HepG2 (cell line): ENCODE data around the gene MZF1. TPM values are rescaled to one million over a fixed set of nuclear protein-coding genes. Genes with fewer than 3 reads are reported as not detected.
A peak's percentile ranks its signal among the peaks of the same experiment; 100 is the strongest.

Source experiments
- CEBPG ChIP-seq: IDR thresholded peaks from 2 replicates; pipeline ENCODE4 v1.6.1; 2016
- CEBPZ ChIP-seq: IDR thresholded peaks from 2 replicates; pipeline ENCODE4 v1.6.1; 2012; ENCODE audit warnings: low read length, improper control_type of control experiment
- DNMT1 ChIP-seq: sonication (generic); formaldehyde crosslinking; IDR thresholded peaks from 2 replicates; pipeline ENCODE4 v1.5.1; 2020; ENCODE audit warnings: mild to moderate bottlenecking, missing genetic modification reagents
- FOXP4 ChIP-seq: sonication (generic); formaldehyde crosslinking; IDR thresholded peaks from 2 replicates; pipeline ENCODE4 v1.4.0; 2020; ENCODE audit warnings: missing genetic modification reagents
- GMEB2 ChIP-seq: IDR thresholded peaks from 2 replicates; pipeline ENCODE4 v1.6.1; 2016; ENCODE audit warnings: missing biosample characterization, missing genetic modification reagents, low read depth
- HNRNPLL ChIP-seq: fragments of 200-400 bp; formaldehyde crosslinking; IDR thresholded peaks from 2 replicates; pipeline ENCODE4 v1.6.1; 2017; ENCODE audit warnings: mild to moderate bottlenecking, low read depth, low read length; ENCODE audit not compliant: poor library complexity, severe bottlenecking
- IRF9 ChIP-seq: sonication (generic); formaldehyde crosslinking; IDR thresholded peaks from 2 replicates; pipeline ENCODE4 v1.8.0; 2022; ENCODE audit warnings: missing genetic modification reagents, mild to moderate bottlenecking, borderline replicate concordance
- KDM4B ChIP-seq: sonication (generic); formaldehyde crosslinking; IDR thresholded peaks from 2 replicates; pipeline ENCODE4 v1.4.0; 2020; ENCODE audit warnings: missing genetic modification reagents
- KLF6 ChIP-seq: IDR thresholded peaks from 2 replicates; pipeline ENCODE4 v1.8.0; 2016; ENCODE audit warnings: missing biosample characterization, missing genetic modification reagents
- RBM22 ChIP-seq: fragments of 200-400 bp; formaldehyde crosslinking; optimal IDR thresholded peaks from 2 replicates; pipeline ENCODE3; 2017; ENCODE audit warnings: mild to moderate bottlenecking, low read length, moderate library complexity
- RORA ChIP-seq: sonication (generic); formaldehyde crosslinking; IDR thresholded peaks from 2 replicates; pipeline ENCODE4 v1.5.0; 2020; ENCODE audit warnings: mild to moderate bottlenecking, missing genetic modification reagents, moderate library complexity
- SIN3B ChIP-seq: fragments of 150-350 bp; IDR thresholded peaks from 2 replicates; pipeline ENCODE4 v1.6.1; 2014; ENCODE audit warnings: low read length
- ZBTB1 ChIP-seq: sonication (generic); formaldehyde crosslinking; IDR thresholded peaks from 2 replicates; pipeline ENCODE4 v1.4.0; 2020; ENCODE audit warnings: missing genetic modification reagents, borderline replicate concordance
- ZFAT ChIP-seq: sonication (generic); formaldehyde crosslinking; conservative IDR thresholded peaks from 2 replicates; pipeline ENCODE4 v1.8.1; 2023; ENCODE audit warnings: missing genetic modification reagents, inconsistent platforms
- ZFP36 ChIP-seq: fragments of 150-350 bp; IDR thresholded peaks from 2 replicates; pipeline ENCODE4 v1.6.1; 2018; ENCODE audit warnings: borderline replicate concordance, low read length, low read depth; ENCODE audit not compliant: partially characterized antibody
- ZFX ChIP-seq: sonication (generic); formaldehyde crosslinking; IDR thresholded peaks from 2 replicates; pipeline ENCODE4 v1.4.0; 2020; ENCODE audit warnings: mild to moderate bottlenecking, low read depth, missing genetic modification reagents, moderate library complexity
- ZFYVE20 ChIP-seq: sonication (generic); formaldehyde crosslinking; IDR thresholded peaks from 2 replicates; pipeline ENCODE4 v1.8.0; 2023; ENCODE audit warnings: low read depth, mild to moderate bottlenecking, moderate library complexity, missing genetic modification reagents, borderline replicate concordance
- ZNF556 ChIP-seq: sonication (generic); formaldehyde crosslinking; IDR thresholded peaks from 2 replicates; pipeline ENCODE4 v1.4.0; 2020; ENCODE audit warnings: mild to moderate bottlenecking, missing genetic modification reagents, borderline replicate concordance
- ZSCAN31 ChIP-seq: sonication (generic); formaldehyde crosslinking; IDR thresholded peaks from 2 replicates; pipeline ENCODE4 v1.5.0; 2020; ENCODE audit warnings: low read depth, mild to moderate bottlenecking, missing genetic modification reagents
- polyA plus RNA-seq, 8 experiments: library from polyadenylated mRNA; depleted of rRNA in 3 of 8; stranded (reverse) in 7 of 8; unstranded in 1 of 8; fragments of >200 nt; fragmentation: Illumina TruSeq in 4 of 8; extraction: Trizol in 4 of 8; gene quantifications; 2 replicates each; pipeline versions ENCODE4 v1.2.1 to v1.2.3, GENCODE V29; 2011 to 2016; ENCODE audit warnings: low read depth in 4 of 8, missing spikeins in 1 of 8, mixed read lengths in 1 of 8; ENCODE audit not compliant: insufficient read depth in 1 of 8
- total RNA-seq, 5 experiments: library from RNA; depleted of rRNA; stranded (reverse); fragments of >200 nt; fragmentation: Illumina TruSeq; extraction: Trizol; gene quantifications; 2 replicates each; pipeline ENCODE4 v1.2.3, GENCODE V29; 2016; ENCODE audit warnings: low read depth in 1 of 5
- TF ChIP-seq, protein P1 (sequence below): sonication (generic); formaldehyde crosslinking; IDR thresholded peaks from 2 replicates; pipeline ENCODE4 v1.5.0; 2020; ENCODE audit warnings: missing genetic modification reagents, mild to moderate bottlenecking, borderline replicate concordance

The MZF1 gene
- total and polyA plus RNA-seq, 2 of the 13 experiments (the other 11 are each of a cell fraction or from before 2014, with no cell fraction given): 3.1 to 8.1 TPM

DNA sequence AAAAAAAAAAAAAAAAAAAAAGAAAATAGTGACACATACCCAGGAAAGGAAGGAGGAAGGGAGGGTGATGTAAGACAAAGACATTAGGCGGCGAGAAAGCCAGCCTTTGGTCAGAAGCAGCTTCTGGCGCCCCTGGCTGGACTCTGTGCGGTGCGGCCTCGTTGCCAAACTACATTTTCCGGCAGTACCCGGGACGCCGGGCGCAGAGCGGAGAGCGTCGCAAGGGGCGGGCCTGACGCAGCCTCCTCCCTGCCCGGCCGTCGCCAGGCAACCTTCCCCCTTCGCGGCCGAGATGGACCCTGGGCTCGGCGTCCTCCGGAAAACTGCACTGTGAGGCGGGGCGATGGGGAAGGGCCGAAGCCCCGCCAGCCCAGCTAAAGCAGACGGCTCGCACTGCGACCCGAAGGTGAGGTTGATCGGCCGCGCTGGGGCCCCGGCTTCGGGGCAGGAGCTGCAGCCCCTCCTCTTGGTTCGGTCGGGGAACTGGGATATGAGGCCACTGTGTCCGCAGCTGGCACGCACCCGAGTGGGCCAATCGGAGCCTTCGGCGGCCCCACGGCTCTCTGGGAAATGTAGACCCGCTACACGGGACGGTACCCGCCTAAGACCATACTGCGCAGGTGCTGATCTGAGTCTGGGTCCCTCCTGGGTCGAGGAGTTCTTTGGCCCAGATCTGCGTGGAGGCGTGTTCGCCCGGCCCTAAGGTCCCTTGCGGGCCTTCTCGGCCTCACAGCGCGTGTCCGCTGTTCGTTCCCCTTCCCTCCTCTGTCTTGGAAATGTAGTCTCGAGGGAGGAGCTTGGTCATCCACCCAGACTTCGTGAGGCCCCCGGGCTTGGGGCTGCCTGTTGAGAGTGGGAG lies 2.3 kb upstream of the MZF1 start (continued):
- TF ChIP-seq, protein P1, sequence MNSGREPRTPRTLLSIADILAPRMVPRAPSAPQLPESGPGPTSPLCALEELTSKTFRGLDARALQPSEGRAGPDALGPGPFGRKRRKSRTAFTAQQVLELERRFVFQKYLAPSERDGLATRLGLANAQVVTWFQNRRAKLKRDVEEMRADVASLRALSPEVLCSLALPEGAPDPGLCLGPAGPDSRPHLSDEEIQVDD (CRISPR knock-in tag): peak; percentile 85; the same call in 1 of the 2 replicates
- no peak for TF ChIP-seq SIN3B
- TF ChIP-seq ZBTB1: no peak
- no peak for TF ChIP-seq ZFP36
- TF ChIP-seq IRF9 (CRISPR knock-in tag): peak; percentile 68; the same call in 1 of the 2 replicates
- TF ChIP-seq RBM22: no peak
- 0 out of 2 replicates have a peak, but pooled peaks have one; percentile 48 for TF ChIP-seq DNMT1 (CRISPR knock-in tag)
- TF ChIP-seq ZSCAN31 (CRISPR knock-in tag): peak; percentile 91
- no peak for TF ChIP-seq CEBPG
- TF ChIP-seq KDM4B (CRISPR knock-in tag): no peak
- peak; percentile 94 for TF ChIP-seq GMEB2 (CRISPR knock-in tag)
- peak; percentile 88 for TF ChIP-seq ZFX (CRISPR knock-in tag)
- no peak for TF ChIP-seq KLF6 (CRISPR knock-in tag)
- no peak; the same call in 1 of the 2 replicates for TF ChIP-seq ZNF556
- TF ChIP-seq RORA (CRISPR knock-in tag): no peak
- peak; percentile 59; the same call in 1 of the 2 replicates for TF ChIP-seq FOXP4 (CRISPR knock-in tag)
- no peak for TF ChIP-seq CEBPZ
- TF ChIP-seq HNRNPLL: peak; percentile 77
- no peak for TF ChIP-seq ZFAT
- no peak for TF ChIP-seq ZFYVE20 (CRISPR knock-in tag)
